Stimulated activated CD8-positive, alpha-beta memory T cell treated with anti-CD3 and anti-CD28 coated beads, Interleukin-2, amount 100 ng/mL, for 48 hours (primary cell): ENCODE results near the gene VEGFC.

ENCODE experiments used
- DNase-seq, 2 donors: peaks; one replicate each; pipeline ENCODE4 v3.0.0-alpha.2; 2020; ENCODE audit warnings: low read depth in 2 of 2

Gene VEGFC

DNA sequence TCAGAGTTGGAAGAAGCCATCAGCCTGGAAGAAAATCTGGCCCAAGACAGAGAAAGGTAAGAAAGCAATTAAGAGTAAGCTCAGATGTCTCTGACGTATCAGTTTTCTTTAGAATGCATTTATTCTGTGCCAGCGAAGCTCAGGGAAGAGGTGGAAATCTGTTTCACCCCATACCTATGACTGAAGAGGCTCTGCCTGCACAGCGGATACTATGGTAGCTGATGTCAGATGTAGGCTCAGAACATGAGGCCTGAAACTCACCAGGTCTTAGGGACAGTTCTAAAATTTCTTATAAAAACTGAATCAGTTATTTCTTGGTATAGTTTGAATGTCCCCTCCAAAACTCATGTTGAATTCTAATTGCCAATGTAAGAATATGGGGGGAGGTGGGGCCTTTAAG lies 30.9 kb downstream of the VEGFC start:
- DNase-seq, result no peak

DNA sequence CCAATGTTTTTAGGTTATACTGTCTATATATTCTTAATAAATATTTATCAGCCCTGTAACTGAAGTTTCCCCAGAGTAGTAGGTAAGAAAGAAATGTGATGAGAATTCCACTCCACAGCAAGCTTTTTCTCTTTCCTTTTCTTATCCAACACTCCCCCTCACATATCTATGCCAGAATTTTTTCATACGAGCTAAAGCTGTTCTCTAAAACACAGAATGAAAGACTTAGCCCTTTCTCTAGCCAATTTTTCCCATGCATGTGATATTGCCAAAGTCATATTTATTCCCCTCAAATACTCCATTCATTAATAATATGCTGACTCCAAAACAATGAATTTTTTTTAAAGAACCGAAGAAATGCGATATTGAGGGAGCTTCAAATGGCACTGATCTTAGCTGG lies 32.3 kb downstream of the VEGFC start:
- DNase-seq, result no peak

DNA sequence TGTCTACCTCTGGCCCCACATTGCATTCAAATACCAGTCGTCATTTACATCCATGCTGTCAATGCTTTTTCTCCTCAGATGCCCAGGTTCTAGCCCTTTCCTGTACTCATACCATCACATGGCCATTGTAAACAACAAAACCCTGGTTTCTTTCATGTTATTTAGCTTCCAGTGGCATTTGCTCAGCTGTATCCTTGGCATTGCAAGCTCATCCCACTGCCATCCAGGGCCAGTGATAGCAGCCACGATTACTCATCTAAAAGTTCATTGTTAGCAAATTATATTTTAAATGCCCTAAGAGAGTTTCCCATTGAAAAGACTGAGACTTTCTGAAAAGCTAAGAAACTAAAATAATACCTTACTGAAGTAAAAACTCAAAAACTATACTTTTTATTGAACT lies 34.0 kb downstream of the VEGFC start:
- no peak for DNase-seq

DNA sequence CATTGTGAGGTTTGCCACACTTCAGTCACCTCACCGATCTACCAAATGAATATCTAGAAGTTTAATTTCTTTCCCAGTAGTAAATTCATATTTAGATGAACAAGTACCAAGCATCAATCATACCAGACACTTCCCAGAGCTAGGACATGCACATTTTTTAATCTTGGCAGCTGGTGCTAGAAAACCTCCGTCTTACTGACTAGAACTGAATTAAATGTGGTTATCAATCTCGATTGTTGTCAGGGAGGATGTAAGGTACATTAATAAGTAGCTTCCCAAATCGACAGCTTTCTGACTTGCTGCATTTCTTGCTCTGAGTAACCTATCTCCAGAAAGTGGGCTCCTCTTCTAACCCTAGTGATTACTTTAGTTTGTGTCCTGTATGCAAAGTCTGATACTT lies 34.4 kb downstream of the VEGFC start:
- no peak for DNase-seq

- no peak for DNase-seq
Observed at GRCh38 chr4:176755613-176756012, 37.1 kb downstream of the VEGFC start.

DNA sequence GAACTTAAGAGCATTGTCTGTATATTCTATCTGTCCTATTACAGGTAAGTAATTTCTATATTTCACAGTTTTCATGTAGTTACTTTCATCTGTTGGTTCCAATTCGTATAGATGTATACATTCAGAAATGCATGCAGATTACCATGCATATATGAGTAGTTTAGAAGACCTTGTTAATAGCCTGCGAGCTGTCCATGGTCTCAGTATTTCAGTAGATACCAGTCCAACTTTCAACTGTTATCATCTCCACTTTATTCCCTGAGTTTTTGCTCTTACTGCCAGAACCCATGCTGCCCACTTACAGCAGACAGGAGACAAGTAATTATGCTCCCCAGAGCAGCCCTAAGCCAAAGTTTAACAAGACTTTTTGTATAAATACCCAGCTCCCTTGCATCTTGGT lies 37.7 kb downstream of the VEGFC start:
- DNase-seq, result no peak

- no peak for DNase-seq
Observed at GRCh38 chr4:176753049-176753448, 39.7 kb downstream of the VEGFC start.

- no peak for DNase-seq
Observed at GRCh38 chr4:176752191-176752749, 40.5 kb downstream of the VEGFC start.

DNA sequence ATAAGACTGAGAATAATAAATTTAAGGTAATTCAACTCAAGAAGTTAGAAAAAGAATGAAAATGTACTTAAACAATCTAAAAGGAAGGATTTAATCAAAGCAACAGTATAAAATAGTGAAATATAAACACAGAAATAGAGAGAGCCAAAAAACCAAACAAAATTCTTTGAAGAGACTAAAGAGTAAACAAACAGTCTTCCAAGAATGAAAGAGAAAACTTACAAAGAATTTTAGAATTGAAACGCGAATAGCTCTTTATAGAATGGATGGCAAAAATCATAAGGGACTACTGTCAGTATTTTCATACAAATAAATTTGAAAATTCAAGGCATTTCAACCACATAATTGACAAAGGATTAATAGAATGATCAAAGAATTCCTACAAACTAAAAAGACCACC lies 41.7 kb downstream of the VEGFC start:
- DNase-seq, result no peak

DNA sequence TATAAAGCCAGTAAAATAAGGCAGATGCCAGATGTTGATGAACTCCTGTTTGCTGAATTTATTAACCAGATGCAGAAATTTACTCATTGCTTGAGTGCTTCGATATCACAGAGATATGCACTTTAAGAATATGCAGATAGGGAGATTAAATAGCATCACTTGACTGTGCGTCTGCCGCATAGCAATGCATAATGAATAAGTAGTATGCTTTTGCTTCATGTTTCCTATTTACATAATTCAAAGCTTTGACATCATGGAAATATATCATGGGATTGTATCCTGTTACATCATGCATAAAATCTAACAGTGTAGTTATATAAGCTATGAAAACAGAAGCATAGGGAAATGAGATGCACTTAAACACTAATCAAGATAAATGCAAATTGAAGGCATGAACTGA lies 45.9 kb downstream of the VEGFC start:
- no peak for DNase-seq

DNA sequence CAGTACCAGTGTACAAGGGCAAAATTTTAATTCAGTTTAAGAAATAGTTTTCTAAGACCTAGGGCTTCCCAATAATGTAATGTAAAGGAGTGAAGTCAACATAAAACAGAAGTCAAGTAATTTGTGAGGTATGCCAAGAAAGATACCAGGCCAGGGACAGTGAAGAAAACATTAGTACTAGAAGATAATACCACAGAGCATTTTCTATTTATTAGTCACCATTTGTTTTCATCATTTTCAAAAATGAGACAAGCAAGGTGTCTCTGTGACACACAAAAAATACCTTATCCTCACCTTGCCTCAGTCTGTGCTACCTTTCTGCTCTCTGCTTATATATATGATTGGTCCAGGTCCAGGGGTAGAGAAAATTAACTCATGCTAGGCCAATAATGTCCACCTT lies 46.8 kb downstream of the VEGFC start:
- DNase-seq, result no peak

- no peak for DNase-seq
Observed at GRCh38 chr4:176744091-176744490, 48.6 kb downstream of the VEGFC start.

GRCh38 chr4:176742211-176742610 lies 50.5 kb downstream of the VEGFC start:
- no peak for DNase-seq

DNA sequence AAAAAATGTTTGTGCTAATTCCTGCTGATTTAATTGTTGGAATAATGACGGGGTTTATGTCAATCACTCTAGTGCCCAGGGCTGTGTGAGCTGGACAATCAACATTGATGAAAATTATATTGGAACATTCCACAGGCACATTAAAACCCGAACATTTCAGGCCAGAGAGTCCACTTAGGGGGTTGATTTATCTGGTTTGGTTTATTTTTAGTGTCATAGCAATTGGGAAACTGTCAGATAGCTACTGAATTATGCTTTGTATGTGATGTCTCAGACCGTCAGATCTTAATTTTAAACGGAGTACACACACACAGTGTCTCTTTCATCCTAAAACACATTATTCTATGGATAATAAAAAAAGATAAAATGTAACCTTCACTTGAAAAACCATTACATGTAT lies 51.5 kb downstream of the VEGFC start:
- DNase-seq, result no peak

DNA sequence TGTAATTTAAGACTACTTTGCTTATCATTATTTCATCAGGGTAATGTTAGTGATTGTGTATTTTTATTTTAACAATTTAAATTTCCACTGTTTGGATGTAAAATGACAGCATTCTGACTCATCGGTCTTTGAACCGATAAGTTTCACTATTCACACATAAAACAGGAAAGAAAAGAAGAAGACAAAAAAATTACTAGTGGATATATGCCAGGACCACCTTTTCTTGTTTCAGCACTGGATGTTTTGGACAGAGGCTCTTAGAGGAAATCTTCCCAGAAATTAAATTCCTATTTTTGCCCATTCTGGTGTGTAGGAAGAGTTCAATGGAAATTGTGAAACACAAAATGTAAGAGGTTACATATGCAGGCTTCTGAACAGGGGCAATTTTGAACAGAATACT lies 57.4 kb downstream of the VEGFC start:
- no peak for DNase-seq

DNA sequence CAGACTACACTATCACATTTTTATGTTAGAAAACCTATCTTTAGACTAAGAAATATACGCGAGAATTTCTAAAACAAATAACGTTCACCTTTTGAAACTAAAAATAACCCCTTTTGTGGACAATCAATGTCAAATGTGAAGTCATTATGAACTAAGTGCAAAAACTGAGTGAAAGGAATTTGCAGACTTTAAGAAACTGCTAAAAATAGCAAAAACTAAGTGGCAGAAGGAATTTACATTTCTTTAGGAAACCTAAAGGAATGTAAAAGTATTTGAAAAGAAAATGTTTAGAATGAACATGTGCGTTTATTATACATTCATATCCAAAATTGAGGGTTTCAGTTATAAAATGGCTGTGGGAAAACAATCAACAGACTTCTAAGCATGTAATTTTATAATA lies 58.3 kb downstream of the VEGFC start:
- DNase-seq, result no peak

DNA sequence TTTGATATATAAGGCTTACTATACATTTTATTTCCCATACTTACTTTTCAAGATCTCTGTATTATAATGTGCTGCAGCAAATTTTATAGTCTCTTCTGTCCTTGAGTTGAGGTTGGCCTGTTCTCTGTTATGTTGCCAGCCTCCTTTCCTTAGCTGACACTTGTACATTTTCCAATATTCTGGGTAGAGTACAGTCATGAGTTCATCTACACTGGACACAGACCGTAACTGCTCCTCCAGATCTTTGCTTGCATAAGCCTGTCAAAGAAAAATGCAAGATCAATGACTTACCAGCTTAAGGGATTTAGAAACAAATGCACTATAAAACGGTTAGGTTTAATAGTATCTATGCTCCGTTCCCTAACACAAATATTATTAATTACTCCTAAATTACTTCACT lies 63.2 kb downstream of the VEGFC start:
- no peak for DNase-seq

DNA sequence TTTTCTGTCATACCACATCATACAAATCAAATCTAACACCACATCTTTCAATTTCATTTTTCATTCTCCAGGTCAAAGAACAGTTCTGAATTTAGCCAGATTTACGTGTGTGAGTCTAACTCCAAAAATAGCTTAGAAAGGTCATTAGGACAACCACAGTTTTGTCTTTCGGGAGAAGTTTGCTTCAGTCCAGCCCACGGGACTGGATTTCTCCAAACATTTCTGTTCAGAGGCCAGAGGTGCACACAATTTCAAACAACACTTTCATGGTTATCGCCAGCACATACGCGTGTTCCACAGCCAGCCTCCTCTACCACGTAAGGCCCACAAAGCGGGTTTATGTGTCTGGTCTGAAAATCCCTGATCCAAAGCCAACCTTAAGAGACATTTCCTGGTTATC lies 65.9 kb downstream of the VEGFC start:
- DNase-seq, result no peak

DNA sequence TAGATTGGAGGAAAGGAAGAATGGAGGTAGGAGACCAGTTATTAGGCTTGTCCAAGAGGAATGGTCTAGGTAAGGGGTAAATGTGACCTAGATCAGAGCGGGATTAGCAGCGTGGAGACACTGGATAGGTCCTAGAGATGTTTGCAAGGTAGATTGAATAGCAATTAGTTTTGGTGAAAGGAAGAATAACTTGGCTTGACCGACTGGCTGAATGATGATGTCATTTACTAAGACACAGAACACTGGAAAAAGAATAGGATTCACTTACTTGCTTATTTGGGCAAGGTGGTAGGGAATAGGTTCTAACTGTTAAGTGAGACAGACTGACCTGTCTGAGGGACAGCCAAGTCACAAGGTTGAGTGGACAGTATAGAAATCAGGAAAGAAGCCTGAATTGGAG lies 71.3 kb downstream of the VEGFC start:
- DNase-seq, result no peak

DNA sequence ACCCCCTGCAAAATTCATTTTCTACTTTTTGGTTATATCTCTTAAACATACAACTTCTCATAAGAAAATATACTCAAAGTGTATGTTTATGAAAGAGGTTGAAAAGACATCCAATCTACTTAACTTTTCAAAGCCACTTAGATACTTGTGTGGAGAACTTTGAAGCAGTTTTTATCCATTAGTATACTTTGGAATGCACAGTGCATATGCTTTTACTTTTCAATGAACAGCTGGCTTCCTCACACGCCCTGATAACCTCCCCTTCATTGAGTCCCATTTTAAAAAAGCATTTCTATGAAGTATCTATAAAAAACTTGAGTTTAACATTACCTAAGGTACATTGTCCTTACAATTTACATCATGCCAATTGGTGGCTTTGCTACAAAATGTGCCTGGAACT lies 73.8 kb downstream of the VEGFC start:
- DNase-seq, result no peak

DNA sequence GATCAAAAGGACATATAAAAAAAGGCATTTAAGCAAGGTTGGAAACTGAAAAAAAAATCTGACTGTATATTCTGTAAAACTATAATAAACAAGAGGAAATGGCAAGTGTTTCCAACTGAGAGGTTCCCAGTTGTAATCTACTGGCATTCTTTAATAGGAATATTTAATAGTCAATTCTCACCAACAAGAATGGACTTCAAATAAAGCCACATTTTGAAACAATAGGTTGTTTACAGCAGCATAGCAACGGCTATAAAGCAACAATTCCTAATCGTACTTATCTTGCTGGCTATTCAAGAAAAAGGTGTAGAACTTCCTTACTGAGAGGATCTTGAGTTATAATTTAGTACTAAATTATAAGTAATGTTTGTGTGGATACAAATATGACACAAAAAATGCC lies 75.5 kb downstream of the VEGFC start:
- DNase-seq, result no peak

- DNase-seq, result no peak
Observed at GRCh38 chr4:176709417-176709816, 83.3 kb downstream of the VEGFC start.

GRCh38 chr4:176708771-176709311 lies 83.9 kb downstream of the VEGFC start:
- DNase-seq, result no peak

DNA sequence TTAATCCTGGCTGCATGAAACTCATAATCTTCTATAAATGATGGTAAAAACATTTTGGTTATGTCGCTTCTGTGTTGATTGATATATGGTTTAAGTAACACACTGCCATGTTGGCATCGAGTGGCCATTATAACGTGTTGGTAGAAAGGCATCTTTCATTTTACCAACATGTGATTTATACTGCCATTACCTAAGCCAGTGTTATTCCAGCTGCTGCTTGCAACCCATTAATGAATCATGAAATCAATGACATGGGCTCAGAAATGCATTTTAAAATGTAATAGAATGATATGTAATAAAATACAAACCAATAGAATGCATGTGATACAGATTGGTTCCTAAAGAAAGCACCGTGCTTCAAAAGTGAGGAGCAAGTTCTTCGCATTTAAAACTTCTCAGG lies 102.0 kb downstream of the VEGFC start:
- DNase-seq, result no peak
